GM18951 (cell line): ENCODE results near the gene IGF2BP3.

Experiments
- POLR2A ChIP-seq: IDR thresholded peaks from 4 replicates; pipeline ENCODE4 v1.6.1; 2011; ENCODE audit warnings: mild to moderate bottlenecking; ENCODE audit not compliant: insufficient read length, insufficient read depth; ENCODE audit errors: extremely low read depth
- in situ Hi-C: fragments of 300-500 bp; cut with MboI; formaldehyde crosslinking; loops from one replicate; pipeline ENCODE4 v1.12.0; 2022; ENCODE audit warnings: low sequenced_read_pairs, mixed read lengths, inconsistent platforms; ENCODE audit not compliant: unreplicated experiment

Gene IGF2BP3

GRCh38 chr7:23341846-23342598 lies 128.3 kb downstream of the IGF2BP3 start:
- in situ Hi-C loops, result no loop called here
- TF ChIP-seq POLR2A, result no peak

DNA sequence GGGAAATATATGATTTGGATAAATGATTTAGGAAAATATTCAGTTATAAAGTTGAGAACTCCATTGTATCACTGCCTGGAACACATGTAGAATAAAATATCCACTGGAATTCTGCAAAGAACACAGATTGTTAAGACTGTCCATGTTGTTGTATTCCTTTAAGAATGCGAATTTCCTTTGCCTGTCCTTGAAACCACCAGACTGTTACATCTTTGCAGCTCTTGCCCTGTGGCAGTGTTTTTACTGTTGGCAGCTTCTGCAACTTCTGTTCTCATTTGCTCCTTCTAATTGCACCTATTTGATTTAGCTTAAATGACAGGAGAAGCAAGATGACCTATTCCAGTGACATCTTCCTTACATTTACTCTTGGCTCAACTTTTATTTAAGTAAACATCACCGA lies 131.4 kb downstream of the IGF2BP3 start:
- in situ Hi-C loops, result no loop called here
- TF ChIP-seq POLR2A, result no peak

- in situ Hi-C loops, result no loop called here
- TF ChIP-seq POLR2A, result no peak
Measured at GRCh38 chr7:23338439-23338838, 131.9 kb downstream of the IGF2BP3 start.

DNA sequence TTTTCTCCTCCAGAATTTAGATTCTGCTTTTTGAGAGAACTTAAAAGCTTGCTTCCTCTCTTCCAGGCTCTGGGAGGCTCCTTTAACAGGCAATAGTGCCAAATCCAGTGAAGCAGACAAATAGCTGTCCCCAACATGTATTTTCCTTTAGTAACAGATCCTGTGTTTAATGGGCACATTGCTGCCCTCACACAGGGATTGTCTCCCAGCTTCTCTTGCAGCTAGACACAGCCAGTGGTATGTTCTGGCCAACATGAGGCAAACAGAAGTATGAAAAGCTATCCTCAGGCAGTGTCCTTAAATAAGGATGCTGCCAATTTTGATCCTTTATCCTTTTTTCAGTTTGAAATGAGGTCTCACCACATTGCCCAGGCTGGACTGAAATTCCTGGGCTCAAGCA lies 132.9 kb downstream of the IGF2BP3 start:
- in situ Hi-C loops, result no loop called here
- TF ChIP-seq POLR2A, result no peak

GRCh38 chr7:23336799-23337283 lies 133.4 kb downstream of the IGF2BP3 start:
- in situ Hi-C loops, result no loop called here
- no peak for TF ChIP-seq POLR2A

- no peak for TF ChIP-seq POLR2A
- in situ Hi-C loops, result no loop called here
Measured at GRCh38 chr7:23336086-23336485, 134.2 kb downstream of the IGF2BP3 start.

DNA sequence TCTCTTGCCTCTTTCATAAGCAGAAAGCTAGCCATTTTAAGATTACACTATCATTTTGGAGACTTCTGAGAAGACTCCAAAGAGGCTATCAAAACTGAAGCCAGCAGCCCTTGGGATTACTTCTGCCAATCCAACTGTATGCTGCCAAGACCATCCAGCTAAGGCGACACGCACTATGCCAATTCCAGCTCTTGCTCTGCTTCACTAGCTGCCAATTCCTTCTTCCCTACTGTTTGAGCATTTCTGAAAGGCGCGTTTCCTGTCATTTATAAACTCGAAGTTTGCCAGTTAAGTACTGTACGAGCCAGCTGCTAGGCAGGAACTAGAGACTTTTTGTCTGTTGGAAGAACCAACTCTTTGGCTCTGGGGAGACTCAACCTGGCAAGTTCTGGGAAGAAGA lies 134.7 kb downstream of the IGF2BP3 start:
- in situ Hi-C loops, result no loop called here

DNA sequence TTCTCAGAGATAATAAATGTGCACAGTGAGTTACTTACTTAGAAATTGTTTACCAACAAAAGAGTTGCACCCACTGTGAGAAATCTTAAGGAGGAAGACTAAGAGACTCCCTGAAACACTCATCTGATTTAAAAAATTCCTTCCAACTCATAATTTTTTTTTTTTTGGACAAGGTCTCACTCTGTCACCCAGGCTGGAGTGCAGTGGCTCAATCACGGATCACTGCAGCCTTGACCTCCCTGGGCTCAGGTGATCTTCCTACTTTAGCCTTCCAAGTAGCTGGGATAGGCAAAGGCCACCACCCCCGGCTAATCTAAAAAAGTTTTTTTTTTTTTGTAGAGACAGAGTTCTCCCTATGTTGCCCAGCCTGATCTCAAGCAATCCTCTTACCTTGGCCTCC lies 135.2 kb downstream of the IGF2BP3 start:
- TF ChIP-seq POLR2A, result no peak
- in situ Hi-C loops, result no loop called here

More for the DNA sequence above, 134.7 kb downstream of the IGF2BP3 start:
- no peak for TF ChIP-seq POLR2A

DNA sequence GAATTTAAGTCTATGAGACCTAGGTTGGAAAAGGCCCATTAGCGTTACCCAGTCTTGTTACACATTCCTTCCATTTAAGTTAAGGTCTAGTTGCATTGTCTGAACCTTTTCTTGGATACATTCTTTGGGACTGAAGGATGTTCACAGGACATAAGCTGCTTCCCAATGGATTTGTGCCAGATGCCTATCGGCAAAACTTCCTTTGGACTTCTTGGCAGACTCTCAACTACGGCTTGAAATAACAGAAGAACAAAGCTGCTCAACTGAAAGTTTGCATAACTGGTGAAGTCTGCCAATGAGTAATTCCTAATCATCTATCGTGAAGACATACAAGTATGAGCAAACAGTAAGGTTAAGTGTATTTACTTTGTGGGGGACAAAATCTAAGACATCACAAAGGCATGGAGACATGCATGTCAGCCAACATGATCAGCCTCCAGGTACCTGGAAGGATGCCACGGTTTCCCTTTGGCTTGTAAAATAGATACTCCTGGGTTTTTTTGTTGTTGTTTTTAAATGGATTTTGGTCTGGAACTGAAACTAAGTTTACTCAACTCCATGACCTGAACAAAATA lies 135.7 kb downstream of the IGF2BP3 start:
- no peak for TF ChIP-seq POLR2A
- in situ Hi-C loops, result no loop called here

DNA sequence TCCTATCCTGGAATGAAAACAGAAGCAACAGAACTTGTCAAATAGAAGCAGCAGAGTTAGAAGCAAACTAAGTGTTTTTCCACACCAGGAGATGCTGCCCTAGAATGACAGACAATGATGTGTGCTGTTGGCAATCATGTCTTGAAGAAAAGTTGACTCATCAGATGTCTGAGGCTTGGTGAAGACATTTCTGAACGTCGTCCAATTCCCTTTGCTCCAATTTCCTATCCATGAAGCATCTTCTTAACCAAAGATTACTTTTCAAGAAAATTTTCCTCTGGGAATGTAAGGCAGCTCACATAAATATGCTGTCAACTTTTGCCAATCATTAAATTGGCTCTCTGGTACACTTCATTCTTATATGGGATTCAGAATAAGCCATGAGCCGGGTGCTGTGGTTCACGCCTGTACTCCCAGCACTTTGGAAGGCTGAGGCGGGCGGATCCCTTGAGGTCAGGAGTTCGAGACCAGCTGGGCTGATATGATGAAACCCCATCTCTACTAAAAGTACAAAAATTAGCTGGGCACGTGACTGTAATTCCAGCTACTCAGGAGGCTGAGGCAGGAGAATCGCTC lies 136.5 kb downstream of the IGF2BP3 start:
- no peak for TF ChIP-seq POLR2A
- in situ Hi-C loops, result no loop called here

- in situ Hi-C loops, result no loop called here
- no peak for TF ChIP-seq POLR2A
Measured at GRCh38 chr7:23332910-23333612, 137.2 kb downstream of the IGF2BP3 start.

GRCh38 chr7:23332193-23332592 lies 138.1 kb downstream of the IGF2BP3 start:
- in situ Hi-C loops, result no loop called here
- no peak for TF ChIP-seq POLR2A

GRCh38 chr7:23331132-23331531 lies 139.2 kb downstream of the IGF2BP3 start:
- in situ Hi-C loops, result no loop called here
- no peak for TF ChIP-seq POLR2A
